Measurements from ENCODE around the gene ENOX2. TPM values are rescaled to one million over a fixed set of nuclear protein-coding genes. Genes with fewer than 3 reads are reported as not detected.

Gene ENOX2
- total RNA-seq, 1 experiment from 2014 or later, result 12.9 TPM

- no peaks in the 10 kb centered on the region for H3K27me3 ChIP-seq (ENCODE audit: insufficient read depth, low read length)
- RAD21 ChIA-PET (ENCODE audit: low non-redundant PET in 1 of 2, low total read pairs in 2 of 2, uncharacterized antibody in 2 of 2, unreplicated experiment in 2 of 2), result no interaction called here
- BruUV-seq (replicated peaks), result no TSS peak
- ATAC-seq, result no peak
- no peaks in the 10 kb centered on the region for H3K36me3 ChIP-seq (ENCODE audit: control insufficient read depth in 1 of 2, insufficient read depth in 2 of 2, low read length in 2 of 2)
- no peak overlapping the region for H3K9ac ChIP-seq (ENCODE audit: low read length)
- H3K4me2 ChIP-seq (ENCODE audit: low read length), result no peak overlapping the region
- no peak overlapping the region for H3K27ac ChIP-seq (ENCODE audit: low read depth, low read length)
- no peaks in the 10 kb centered on the region for H3K79me2 ChIP-seq (ENCODE audit: insufficient read depth, low read length)
- CTCF ChIA-PET, result no interaction called here
- H3K9me2 ChIP-seq (ENCODE audit: insufficient read depth), result no peaks in the 10 kb centered on the region
- no peak for DNase-seq (ENCODE audit: low read depth, low spot score)
- no peaks in the 10 kb centered on the region for H4K20me1 ChIP-seq (ENCODE audit: insufficient read depth)
- TF ChIP-seq TCF7L2 (IDR thresholded peaks at IDR 0.05; ENCODE audit: borderline replicate concordance, extremely low read depth, insufficient read depth, insufficient read length) (no peak), RAD21 (IDR thresholded peaks at IDR 0.05; ENCODE audit: low read depth) (no peak), REST (IDR thresholded peaks at IDR 0.05; ENCODE audit: low read depth) (no peak), ZBTB33 (IDR thresholded peaks at IDR 0.05; ENCODE audit: extremely low read depth, insufficient replicate concordance, low read length) (no peak), POLR2AphosphoS5 (IDR thresholded peaks at IDR 0.05; ENCODE audit: low read depth, low read length) (no peak), CEBPB (IDR thresholded peaks at IDR 0.05; ENCODE audit: low read depth) (no peak), EGR1 (IDR thresholded peaks at IDR 0.05; ENCODE audit: low read depth) (no peak), SP1 (IDR thresholded peaks at IDR 0.05; ENCODE audit: low read depth) (no peak), ZFX (IDR thresholded peaks at IDR 0.05) (no peak), YY1 (IDR thresholded peaks at IDR 0.05; ENCODE audit: extremely low read depth, insufficient replicate concordance, low read depth, low read length) (no peak), SIN3A (IDR thresholded peaks at IDR 0.05; ENCODE audit: low read depth) (no peak), EZH2 (IDR thresholded peaks at IDR 0.05) (no peak), ELF1 (IDR thresholded peaks at IDR 0.05; ENCODE audit: borderline replicate concordance, low read depth) (no peak), EZH2phosphoT487 (IDR thresholded peaks at IDR 0.05; ENCODE audit: borderline replicate concordance) (no peak), JUND (IDR thresholded peaks at IDR 0.05) (no peak), CTCF (IDR thresholded peaks at IDR 0.05 in 2 of 3, conservative IDR thresholded peaks at IDR 0.05 in 1 of 3; ENCODE audit: borderline replicate concordance in 1 of 3, insufficient read depth in 1 of 3, low read depth in 2 of 3, low read length in 2 of 3) (no peak)
- no peak overlapping the region for H3K4me3 ChIP-seq (replicated peaks in 1 of 2; ENCODE audit: low read depth in 1 of 2, low read length in 2 of 2)
- no peak overlapping the region for H2AFZ ChIP-seq (ENCODE audit: low read depth, low read length, poor library complexity, severe bottlenecking)
- POLR2A ChIA-PET, result no interaction called here
- no peaks in the 10 kb centered on the region for H3K9me3 ChIP-seq (ENCODE audit: control insufficient read depth in 1 of 2, insufficient read depth in 1 of 2, low read depth in 1 of 2, low read length in 2 of 2)
- peaks cover 3 to 30% of the 10 kb centered on the region in 2 experiments for H3K4me1 ChIP-seq (ENCODE audit: control insufficient read depth in 1 of 2, insufficient read depth in 2 of 2, low read length in 2 of 2)
- intact Hi-C loops (cut with micrococcal nuclease), result no loop called here
These were observed 133.2 kb downstream of the ENOX2 start for GRCh38 chrX:130769835-130770234.

Measured in HCT116 (cell line).